GM12878 (cell line): ENCODE results near the gene DPP3. TPM values are rescaled to one million over a fixed set of nuclear protein-coding genes. Genes with fewer than 3 reads are reported as not detected.

ENCODE experiments used
- ASH2L ChIP-seq: fragments of 300-600, 200-600 bp; sonication (generic); IDR thresholded peaks from 2 replicates; pipeline ENCODE4 v1.6.1; 2017; ENCODE audit warnings: low read depth, mild to moderate bottlenecking, borderline replicate concordance
- BHLHE40 ChIP-seq, 2 experiments: fragments of 450-650 bp in 1 of 2; IDR thresholded peaks; 2 replicates each; pipeline ENCODE4 v1.6.1; 2011 to 2017; ENCODE audit warnings: low read depth in 2 of 2, borderline replicate concordance in 1 of 2, improper control_type of control experiment in 1 of 2, low read length in 1 of 2, mild to moderate bottlenecking in 1 of 2
- BMI1 ChIP-seq: fragments of 450-650 bp; IDR thresholded peaks from 2 replicates; pipeline ENCODE4 v1.6.1; 2016; ENCODE audit warnings: mild to moderate bottlenecking, moderate library complexity, borderline replicate concordance
- CEBPB ChIP-seq, 2 experiments: fragments of 150-350 bp in 1 of 2; IDR thresholded peaks; 2 replicates each; pipeline ENCODE4 v1.6.1; 2012 to 2014; ENCODE audit warnings: low read depth in 2 of 2, low read length in 2 of 2, borderline replicate concordance in 1 of 2, inconsistent platforms in 1 of 2
- CREB1 ChIP-seq: IDR thresholded peaks from 2 replicates; pipeline ENCODE4 v1.6.1; 2012; ENCODE audit warnings: low read depth, mild to moderate bottlenecking, inconsistent platforms
- EGR1 ChIP-seq, 2 experiments: IDR thresholded peaks; 1 replicate in 1 of 2; 2 replicates in 1 of 2; pipeline ENCODE4 v1.6.1; 2011 to 2012; ENCODE audit warnings: low read depth in 2 of 2, low read length in 2 of 2, borderline replicate concordance in 1 of 2, mild to moderate bottlenecking in 1 of 2, moderate library complexity in 1 of 2
- FOXK2 ChIP-seq: fragments of 450-650 bp; IDR thresholded peaks from 2 replicates; pipeline ENCODE4 v1.6.1; 2017; ENCODE audit warnings: mild to moderate bottlenecking, moderate library complexity
- GATAD2B ChIP-seq: fragments of 450-650 bp; conservative IDR thresholded peaks from 2 replicates; pipeline ENCODE4 v1.6.1; 2017; ENCODE audit warnings: low read depth, mild to moderate bottlenecking, moderate library complexity
- HDGF ChIP-seq: fragments of 450-650 bp; IDR thresholded peaks from 2 replicates; pipeline ENCODE4 v1.6.1; 2016; ENCODE audit warnings: antibody characterized with exemption
- IKZF1 ChIP-seq: fragments of 450-650 bp; conservative IDR thresholded peaks from 2 replicates; pipeline ENCODE4 v1.6.1; 2017; ENCODE audit warnings: antibody characterized with exemption, mild to moderate bottlenecking
- IRF4 ChIP-seq: IDR thresholded peaks from 2 replicates; pipeline ENCODE4 v1.6.1; 2011; ENCODE audit warnings: low read depth, low read length
- KLF5 ChIP-seq: fragments of 450-650 bp; IDR thresholded peaks from 2 replicates; pipeline ENCODE4 v1.6.1; 2014; ENCODE audit warnings: mild to moderate bottlenecking; ENCODE audit not compliant: partially characterized antibody
- MEF2B ChIP-seq: fragments of 450-650 bp; IDR thresholded peaks from 2 replicates; pipeline ENCODE4 v1.6.1; 2018; ENCODE audit warnings: mild to moderate bottlenecking, moderate library complexity; ENCODE audit not compliant: partially characterized antibody, poor library complexity, severe bottlenecking
- NBN ChIP-seq: fragments of 450-650 bp; IDR thresholded peaks from 2 replicates; pipeline ENCODE4 v1.6.1; 2016
- POLR2AphosphoS2 ChIP-seq: IDR thresholded peaks from 2 replicates; pipeline ENCODE4 v1.6.1; 2011; ENCODE audit warnings: low read depth, mild to moderate bottlenecking, low read length, improper control_type of control experiment, moderate library complexity
- RB1 ChIP-seq: fragments of 450-650 bp; formaldehyde crosslinking; IDR thresholded peaks from 2 replicates; pipeline ENCODE4 v1.6.1; 2017; ENCODE audit warnings: mild to moderate bottlenecking, borderline replicate concordance
- RCOR1 ChIP-seq: conservative IDR thresholded peaks from 2 replicates; pipeline ENCODE4 v1.6.1; 2012; ENCODE audit warnings: low read depth, low read length, improper control_type of control experiment
- SP1 ChIP-seq: IDR thresholded peaks from one replicate; pipeline ENCODE4 v1.6.1; 2011; ENCODE audit warnings: low read depth, low read length
- SREBF1 ChIP-seq: IDR thresholded peaks from 2 replicates; pipeline ENCODE4 v1.6.1; 2012; ENCODE audit warnings: mild to moderate bottlenecking, low read length
- TARDBP ChIP-seq: IDR thresholded peaks from 2 replicates; pipeline ENCODE4 v1.6.1; 2016; ENCODE audit warnings: borderline replicate concordance
- ZNF207 ChIP-seq: fragments of 450-650 bp; IDR thresholded peaks from 2 replicates; pipeline ENCODE4 v1.6.1; 2014; ENCODE audit warnings: antibody characterized with exemption, mild to moderate bottlenecking, borderline replicate concordance
- ZNF217 ChIP-seq: fragments of 450-650 bp; IDR thresholded peaks from 2 replicates; pipeline ENCODE4 v1.6.1; 2017; ENCODE audit warnings: antibody characterized with exemption, mild to moderate bottlenecking
- ZSCAN29 ChIP-seq: fragments of 450-650 bp; IDR thresholded peaks from 2 replicates; pipeline ENCODE4 v1.6.1; 2017; ENCODE audit warnings: mild to moderate bottlenecking, moderate library complexity
- polyA plus RNA-seq, 11 experiments: library from polyadenylated mRNA; depleted of rRNA in 4 of 11; unstranded in 6 of 11; stranded (reverse) in 5 of 11; fragments of >200 nt; fragmentation: Nextera tagmentation in 4 of 11; fragmentation: Illumina TruSeq in 1 of 11; extraction: Ambion mirVana in 4 of 11; extraction: Trizol in 1 of 11; gene quantifications; 1 replicate in 1 of 11; 2 replicates in 10 of 11; pipeline versions ENCODE4 v1.2.1 to v1.2.3, GENCODE V29; 2011 to 2016; ENCODE audit warnings: inconsistent platforms in 2 of 11, missing spikeins in 2 of 11, low read depth in 1 of 11
- total RNA-seq, 4 experiments: library from RNA; depleted of rRNA in 3 of 4; stranded (reverse); fragments of >200 nt in 3 of 4; fragmentation: Illumina TruSeq in 1 of 4; extraction: Trizol in 1 of 4; gene quantifications; 2 replicates each; pipeline versions ENCODE4 v1.2.1 to v1.2.3, GENCODE V29; 2013 to 2021
- TF ChIP-seq, protein P1 (sequence below): IDR thresholded peaks from 2 replicates; pipeline ENCODE4 v1.6.1; 2012; ENCODE audit warnings: low read depth, low read length, improper control_type of control experiment
- TF ChIP-seq, protein P2 (sequence below): fragments of 450-650 bp; IDR thresholded peaks from 2 replicates; pipeline ENCODE4 v1.6.1; 2017; ENCODE audit warnings: borderline replicate concordance
- TF ChIP-seq, protein P3 (sequence below): fragments of 450-650 bp; IDR thresholded peaks from 2 replicates; pipeline ENCODE4 v1.6.1; 2017; ENCODE audit warnings: mild to moderate bottlenecking, low read depth, inconsistent platforms; ENCODE audit not compliant: poor library complexity, severe bottlenecking
- TF ChIP-seq, protein P4 (sequence below): fragments of 450-650 bp; IDR thresholded peaks from 2 replicates; pipeline ENCODE4 v1.6.1; 2017; ENCODE audit warnings: low read depth, mild to moderate bottlenecking, moderate library complexity

Gene DPP3
- total and polyA plus RNA-seq, 10 of the 15 experiments (the other 5 are each of a cell fraction or from before 2014, with no cell fraction given): 6.0 to 117 (median 78.1) TPM

DNA sequence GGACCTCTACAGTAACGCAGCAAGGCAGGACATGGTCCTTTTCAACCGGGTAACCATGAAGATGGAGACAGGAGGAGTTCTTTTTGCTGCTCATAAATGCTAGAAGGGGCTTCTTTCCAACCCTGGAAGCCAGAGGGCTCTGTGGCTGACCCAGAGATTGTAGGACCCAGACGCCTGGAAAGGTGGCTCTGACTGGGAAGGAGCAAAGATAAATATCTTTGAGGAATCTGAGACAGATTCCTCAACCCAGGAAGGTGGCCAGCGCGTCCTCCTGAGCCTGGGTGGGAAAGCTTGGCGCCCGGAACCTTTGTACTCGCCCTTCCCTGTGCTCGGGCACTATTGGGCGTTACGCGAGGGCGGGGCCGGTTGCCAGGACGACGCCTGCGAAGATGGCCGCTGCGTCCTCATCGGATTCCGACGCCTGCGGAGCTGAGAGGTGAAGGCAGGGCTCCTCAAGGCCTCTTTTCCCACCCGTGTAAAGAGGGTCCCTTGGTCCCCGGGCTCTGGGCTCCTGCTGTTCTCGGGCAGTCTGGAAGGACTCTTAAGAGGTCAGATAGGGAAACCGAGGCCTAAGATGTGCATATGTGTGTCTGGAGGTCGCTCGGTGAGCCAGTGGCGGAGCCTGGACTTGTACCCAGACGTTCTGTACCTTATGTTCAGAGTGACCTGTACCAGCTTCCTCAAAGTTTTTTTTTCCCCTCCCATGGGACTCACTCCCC lies 30.2 kb downstream of the DPP3 start, which contains the start of gene BBS1 (continued):
- TF ChIP-seq CREB1 (peak; percentile 34; the same call in 1 of the 2 replicates), SP1 (peak; percentile 91), ZNF217 (no peak), RB1 (peak; percentile 65; the same call in 1 of the 2 replicates), MEF2B (peak; percentile 29), KLF5 (peak; percentile 35), CEBPB (IDR thresholded peaks at IDR 0.05; ENCODE audit: borderline replicate concordance in 1 of 2, low read depth in 2 of 2, low read length in 2 of 2) (no peak), ZSCAN29 (no peak), IRF4 (0 out of 2 replicates have a peak, but pooled peaks have one; percentile 27), ASH2L (no peak), FOXK2 (no peak), TARDBP (peak; percentile 88; the same call in 1 of the 2 replicates), BMI1 (peak; percentile 97), IKZF1 (peak; percentile 64), HDGF (no peak), RCOR1 (no peak), SREBF1 (no peak), NBN (0 out of 2 replicates have a peak, but pooled peaks have one; percentile 33), ZNF207 (no peak; the same call in 1 of the 2 replicates), EGR1 (IDR thresholded peaks at IDR 0.05; ENCODE audit: borderline replicate concordance in 1 of 2, low read depth in 2 of 2, low read length in 2 of 2) (peak in 1 of 2 experiments; percentile 50; a peak in 2 of 3 replicates), POLR2AphosphoS2 (0 out of 2 replicates have a peak, but pooled peaks have one; percentile 44), GATAD2B (peak; percentile 65), BHLHE40 (IDR thresholded peaks at IDR 0.05; ENCODE audit: borderline replicate concordance in 1 of 2, low read depth in 2 of 2, low read length in 1 of 2) (peak in 1 of 2 experiments; percentile 33; a peak in 1 of 4 replicates)
- TF ChIP-seq, protein P1, sequence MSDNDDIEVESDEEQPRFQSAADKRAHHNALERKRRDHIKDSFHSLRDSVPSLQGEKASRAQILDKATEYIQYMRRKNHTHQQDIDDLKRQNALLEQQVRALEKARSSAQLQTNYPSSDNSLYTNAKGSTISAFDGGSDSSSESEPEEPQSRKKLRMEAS: peak; percentile 55
- TF ChIP-seq, protein P2, sequence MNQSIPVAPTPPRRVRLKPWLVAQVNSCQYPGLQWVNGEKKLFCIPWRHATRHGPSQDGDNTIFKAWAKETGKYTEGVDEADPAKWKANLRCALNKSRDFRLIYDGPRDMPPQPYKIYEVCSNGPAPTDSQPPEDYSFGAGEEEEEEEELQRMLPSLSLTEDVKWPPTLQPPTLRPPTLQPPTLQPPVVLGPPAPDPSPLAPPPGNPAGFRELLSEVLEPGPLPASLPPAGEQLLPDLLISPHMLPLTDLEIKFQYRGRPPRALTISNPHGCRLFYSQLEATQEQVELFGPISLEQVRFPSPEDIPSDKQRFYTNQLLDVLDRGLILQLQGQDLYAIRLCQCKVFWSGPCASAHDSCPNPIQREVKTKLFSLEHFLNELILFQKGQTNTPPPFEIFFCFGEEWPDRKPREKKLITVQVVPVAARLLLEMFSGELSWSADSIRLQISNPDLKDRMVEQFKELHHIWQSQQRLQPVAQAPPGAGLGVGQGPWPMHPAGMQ: no peak
- TF ChIP-seq, protein P3, sequence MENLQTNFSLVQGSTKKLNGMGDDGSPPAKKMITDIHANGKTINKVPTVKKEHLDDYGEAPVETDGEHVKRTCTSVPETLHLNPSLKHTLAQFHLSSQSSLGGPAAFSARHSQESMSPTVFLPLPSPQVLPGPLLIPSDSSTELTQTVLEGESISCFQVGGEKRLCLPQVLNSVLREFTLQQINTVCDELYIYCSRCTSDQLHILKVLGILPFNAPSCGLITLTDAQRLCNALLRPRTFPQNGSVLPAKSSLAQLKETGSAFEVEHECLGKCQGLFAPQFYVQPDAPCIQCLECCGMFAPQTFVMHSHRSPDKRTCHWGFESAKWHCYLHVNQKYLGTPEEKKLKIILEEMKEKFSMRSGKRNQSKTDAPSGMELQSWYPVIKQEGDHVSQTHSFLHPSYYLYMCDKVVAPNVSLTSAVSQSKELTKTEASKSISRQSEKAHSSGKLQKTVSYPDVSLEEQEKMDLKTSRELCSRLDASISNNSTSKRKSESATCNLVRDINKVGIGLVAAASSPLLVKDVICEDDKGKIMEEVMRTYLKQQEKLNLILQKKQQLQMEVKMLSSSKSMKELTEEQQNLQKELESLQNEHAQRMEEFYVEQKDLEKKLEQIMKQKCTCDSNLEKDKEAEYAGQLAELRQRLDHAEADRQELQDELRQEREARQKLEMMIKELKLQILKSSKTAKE: no peak
- TF ChIP-seq, protein P4, sequence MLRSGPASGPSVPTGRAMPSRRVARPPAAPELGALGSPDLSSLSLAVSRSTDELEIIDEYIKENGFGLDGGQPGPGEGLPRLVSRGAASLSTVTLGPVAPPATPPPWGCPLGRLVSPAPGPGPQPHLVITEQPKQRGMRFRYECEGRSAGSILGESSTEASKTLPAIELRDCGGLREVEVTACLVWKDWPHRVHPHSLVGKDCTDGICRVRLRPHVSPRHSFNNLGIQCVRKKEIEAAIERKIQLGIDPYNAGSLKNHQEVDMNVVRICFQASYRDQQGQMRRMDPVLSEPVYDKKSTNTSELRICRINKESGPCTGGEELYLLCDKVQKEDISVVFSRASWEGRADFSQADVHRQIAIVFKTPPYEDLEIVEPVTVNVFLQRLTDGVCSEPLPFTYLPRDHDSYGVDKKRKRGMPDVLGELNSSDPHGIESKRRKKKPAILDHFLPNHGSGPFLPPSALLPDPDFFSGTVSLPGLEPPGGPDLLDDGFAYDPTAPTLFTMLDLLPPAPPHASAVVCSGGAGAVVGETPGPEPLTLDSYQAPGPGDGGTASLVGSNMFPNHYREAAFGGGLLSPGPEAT: peak; percentile 95
